ENCODE data around the gene HLA-F.
A peak's percentile ranks its signal among the peaks of the same experiment; 100 is the strongest.

The HLA-F gene

DNA sequence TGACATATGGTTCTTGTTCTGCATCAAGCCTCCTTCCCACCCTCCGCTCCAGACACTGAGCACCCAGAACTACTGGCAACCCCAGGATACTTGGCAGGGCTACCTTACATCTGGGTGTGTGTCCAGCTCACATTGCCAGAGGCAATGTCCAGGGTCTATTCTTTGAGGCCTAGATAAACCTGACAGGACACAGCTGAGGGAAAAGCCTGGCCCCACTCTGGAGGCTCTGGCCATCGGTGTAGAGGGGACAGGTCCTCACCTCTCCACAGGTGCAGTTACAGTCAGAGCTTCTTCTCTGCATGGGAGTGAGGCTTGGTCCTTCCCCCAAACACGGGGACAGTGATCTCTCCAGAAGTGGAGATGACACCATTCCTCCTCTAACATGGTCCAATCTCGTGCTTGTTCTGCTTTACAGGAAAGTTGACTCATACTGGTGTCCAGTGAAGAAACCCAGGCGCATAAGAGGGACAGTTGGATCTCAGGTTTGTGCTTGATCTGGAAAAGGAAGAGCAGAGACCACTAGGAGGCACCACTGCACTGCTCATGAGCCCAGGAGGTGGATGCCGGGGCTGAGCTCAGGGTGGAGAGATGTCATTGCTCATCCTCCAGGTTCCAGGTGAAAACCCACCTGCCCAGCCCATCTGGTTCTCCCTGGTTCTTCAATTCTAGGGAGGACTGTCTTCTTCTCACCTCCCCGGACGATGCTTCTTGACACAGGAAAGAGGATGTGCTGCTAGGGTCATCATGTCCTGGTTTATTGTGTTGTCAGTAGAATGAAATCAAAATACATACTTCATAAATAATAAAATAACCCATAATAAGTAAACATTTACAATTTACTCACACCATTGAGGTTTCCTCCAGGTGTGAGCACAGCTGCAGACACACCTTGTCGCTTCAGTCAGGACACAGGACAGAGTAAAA, 14.7 kb downstream of the HLA-F start:
- no peak overlapping the region for H3K4me3 ChIP-seq (ENCODE audit: low read length)
- no peak for DNase-seq (ENCODE audit: low read depth)
- TF ChIP-seq, protein P1, sequence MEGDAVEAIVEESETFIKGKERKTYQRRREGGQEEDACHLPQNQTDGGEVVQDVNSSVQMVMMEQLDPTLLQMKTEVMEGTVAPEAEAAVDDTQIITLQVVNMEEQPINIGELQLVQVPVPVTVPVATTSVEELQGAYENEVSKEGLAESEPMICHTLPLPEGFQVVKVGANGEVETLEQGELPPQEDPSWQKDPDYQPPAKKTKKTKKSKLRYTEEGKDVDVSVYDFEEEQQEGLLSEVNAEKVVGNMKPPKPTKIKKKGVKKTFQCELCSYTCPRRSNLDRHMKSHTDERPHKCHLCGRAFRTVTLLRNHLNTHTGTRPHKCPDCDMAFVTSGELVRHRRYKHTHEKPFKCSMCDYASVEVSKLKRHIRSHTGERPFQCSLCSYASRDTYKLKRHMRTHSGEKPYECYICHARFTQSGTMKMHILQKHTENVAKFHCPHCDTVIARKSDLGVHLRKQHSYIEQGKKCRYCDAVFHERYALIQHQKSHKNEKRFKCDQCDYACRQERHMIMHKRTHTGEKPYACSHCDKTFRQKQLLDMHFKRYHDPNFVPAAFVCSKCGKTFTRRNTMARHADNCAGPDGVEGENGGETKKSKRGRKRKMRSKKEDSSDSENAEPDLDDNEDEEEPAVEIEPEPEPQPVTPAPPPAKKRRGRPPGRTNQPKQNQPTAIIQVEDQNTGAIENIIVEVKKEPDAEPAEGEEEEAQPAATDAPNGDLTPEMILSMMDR (conservative IDR thresholded peaks at IDR 0.05; ENCODE audit: low read depth, low read length): peak; percentile 77

DNA sequence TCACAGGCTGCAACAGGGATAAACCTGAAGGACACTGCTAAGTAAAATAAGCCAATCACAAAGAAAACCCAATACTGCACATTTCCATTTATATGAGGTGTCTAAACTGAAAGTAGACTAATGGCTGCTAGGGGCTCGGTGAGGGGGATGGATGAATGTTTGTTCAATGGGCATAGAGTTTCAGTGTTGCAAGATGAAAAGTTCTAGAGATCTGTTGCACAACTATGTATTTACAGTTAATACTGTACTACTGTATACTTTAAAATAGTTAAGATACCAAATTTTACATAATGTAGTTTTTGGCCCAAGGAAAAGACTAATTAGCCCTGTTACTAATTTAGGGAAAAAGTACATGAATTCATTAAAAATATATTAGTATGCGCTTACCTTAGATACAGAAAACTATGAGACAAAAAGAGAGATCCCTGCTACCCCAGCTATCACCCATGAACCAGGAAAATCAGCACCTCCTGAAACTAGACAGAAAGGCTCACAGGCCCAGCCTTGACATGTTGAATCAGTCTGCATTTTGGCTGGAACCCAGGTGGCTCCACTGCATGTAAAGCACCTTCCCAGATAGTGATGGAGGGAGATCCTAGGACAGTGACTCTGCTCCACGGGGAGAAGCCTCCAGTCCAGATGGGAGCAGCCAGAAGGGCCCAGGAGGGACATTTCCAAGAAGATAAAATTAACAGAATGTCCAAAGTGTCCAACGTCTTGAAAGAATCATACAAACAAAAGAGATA, 16.1 kb downstream of the HLA-F start:
- no peak overlapping the region for H3K4me3 ChIP-seq (ENCODE audit: low read length)
- DNase-seq (ENCODE audit: low read depth): no peak
- TF ChIP-seq, protein P1 (conservative IDR thresholded peaks at IDR 0.05; ENCODE audit: low read depth, low read length): no peak

DNA sequence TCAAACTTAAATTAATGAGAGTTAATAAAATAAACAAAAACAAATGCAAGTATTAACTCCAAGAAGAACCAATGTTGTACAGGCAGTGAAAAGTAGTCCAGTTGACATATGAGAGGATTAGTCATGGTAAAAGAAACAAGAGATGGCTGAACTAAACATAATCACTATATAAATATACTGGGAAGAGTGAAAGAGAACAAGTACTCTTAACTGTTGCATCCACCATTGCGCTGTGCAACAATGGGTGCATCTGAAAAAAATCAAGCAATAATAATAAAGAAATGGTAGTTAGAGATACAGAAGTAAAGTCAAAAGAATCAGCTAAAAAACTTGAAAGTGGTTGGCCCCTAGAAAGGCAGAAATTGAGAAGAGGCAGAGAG, 16.6 kb downstream of the HLA-F start:
- no peak for DNase-seq (ENCODE audit: low read depth)
- no peak overlapping the region for H3K4me3 ChIP-seq (ENCODE audit: low read length)
- TF ChIP-seq, protein P1 (conservative IDR thresholded peaks at IDR 0.05; ENCODE audit: low read depth, low read length): no peak

DNA sequence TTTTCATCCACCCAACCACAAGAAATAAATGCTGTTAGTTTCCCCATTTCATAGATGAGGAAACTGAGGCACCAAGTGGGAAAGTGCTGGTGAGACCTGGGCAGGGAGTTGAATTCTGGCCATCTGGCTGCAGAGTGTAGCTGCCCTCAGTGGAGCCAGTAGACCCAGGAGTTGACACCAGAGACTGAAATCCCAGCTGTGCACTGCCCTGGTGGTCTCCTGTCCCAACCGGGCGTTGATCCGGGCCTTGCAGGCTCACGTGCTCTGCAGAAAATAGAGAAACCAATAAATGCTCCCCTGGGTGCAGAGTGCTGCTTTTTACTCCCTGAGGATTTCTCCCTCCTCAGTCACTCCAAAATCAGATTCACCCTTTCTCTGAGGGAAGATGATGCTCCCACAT, 18.4 kb downstream of the HLA-F start:
- no peak for DNase-seq (ENCODE audit: low read depth)
- TF ChIP-seq, protein P1 (conservative IDR thresholded peaks at IDR 0.05; ENCODE audit: low read depth, low read length): no peak
- H3K4me3 ChIP-seq (ENCODE audit: low read length): no peak overlapping the region

DNA sequence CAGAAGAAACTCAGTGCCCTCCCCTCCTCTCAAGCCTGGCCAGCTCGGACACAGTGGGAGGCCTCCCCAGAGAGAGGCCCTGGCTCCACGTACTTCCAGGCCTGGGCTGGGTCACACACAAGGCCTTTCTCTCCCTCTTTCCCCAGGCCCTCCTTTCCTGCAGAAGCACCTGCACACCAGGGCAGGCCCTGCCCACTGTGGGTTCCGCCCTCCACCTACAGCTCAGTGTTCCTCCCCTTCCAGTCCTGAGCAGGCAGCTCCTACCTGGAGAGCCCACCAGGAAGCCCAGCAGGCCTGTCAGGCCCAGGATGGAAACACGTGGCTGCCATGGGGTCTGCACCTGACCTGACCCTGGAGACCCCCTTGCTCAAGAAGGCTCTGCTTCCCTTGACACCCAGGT, 18.9 kb downstream of the HLA-F start:
- H3K4me3 ChIP-seq (ENCODE audit: low read length): no peak overlapping the region
- TF ChIP-seq, protein P1 (conservative IDR thresholded peaks at IDR 0.05; ENCODE audit: low read depth, low read length): no peak
- no peak for DNase-seq (ENCODE audit: low read depth)

DNA sequence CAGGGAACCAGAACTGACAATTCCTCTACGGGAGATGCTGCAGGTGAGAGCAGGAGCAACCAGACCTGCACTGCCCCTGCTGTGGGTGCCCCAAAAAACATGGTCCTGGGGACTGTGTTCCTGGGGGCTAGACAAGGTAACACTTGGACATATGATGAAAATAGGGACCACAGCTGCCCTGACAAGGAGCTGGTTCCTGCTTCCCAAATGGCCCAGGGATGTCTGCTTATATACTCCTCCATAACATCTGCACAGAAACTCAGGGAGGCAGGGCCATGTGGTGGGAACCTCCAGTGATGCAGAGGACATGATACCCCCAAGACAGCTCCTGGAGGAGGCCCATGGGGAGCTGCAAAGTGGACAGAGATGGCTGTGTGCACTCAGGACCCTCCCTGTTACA, 19.8 kb downstream of the HLA-F start:
- TF ChIP-seq, protein P1 (conservative IDR thresholded peaks at IDR 0.05; ENCODE audit: low read depth, low read length): no peak
- no peak for DNase-seq (ENCODE audit: low read depth)
- no peak overlapping the region for H3K4me3 ChIP-seq (ENCODE audit: low read length)
